SJCRH30 (cell line): Measurements from ENCODE around the gene BTBD9. TPM values are rescaled to one million over a fixed set of nuclear protein-coding genes. Genes with fewer than 3 reads are reported as not detected.

ENCODE experiments used
- DNase-seq, 2 experiments: peaks; one replicate each; pipeline ENCODE4 v3.0.0-alpha.2; 2015 to 2020
- H3K27ac ChIP-seq: fragments of 250-450 bp; sonication (Bioruptor Pico); 2 replicates; pipeline ENCODE4 v1.5.1; 2020; ENCODE audit warnings: mild to moderate bottlenecking, moderate library complexity
- H3K27me3 ChIP-seq: fragments of 250-450 bp; sonication (Bioruptor Pico); 2 replicates; pipeline ENCODE4 v1.5.1; 2020; ENCODE audit warnings: mild to moderate bottlenecking, moderate library complexity
- H3K36me3 ChIP-seq: fragments of 250-450 bp; sonication (Bioruptor Pico); 2 replicates; pipeline ENCODE4 v1.5.1; 2020; ENCODE audit warnings: mild to moderate bottlenecking, moderate library complexity
- H3K4me1 ChIP-seq: fragments of 250-450 bp; sonication (Bioruptor Pico); 2 replicates; pipeline ENCODE4 v1.5.1; 2020; ENCODE audit warnings: mild to moderate bottlenecking, moderate library complexity
- H3K4me3 ChIP-seq: fragments of 250-450 bp; sonication (Bioruptor Pico); 2 replicates; pipeline ENCODE4 v1.5.1; 2020; ENCODE audit warnings: mild to moderate bottlenecking, moderate library complexity
- H3K9me3 ChIP-seq: fragments of 250-450 bp; sonication (Bioruptor Pico); replicated peaks from 2 replicates; pipeline ENCODE4 v1.5.1; 2020; ENCODE audit warnings: mild to moderate bottlenecking, moderate library complexity
- total RNA-seq: library from RNA; depleted of rRNA; stranded (reverse); fragments of >200 nt; shearing (Covaris generic); gene quantifications from 2 replicates; pipeline ENCODE4 v1.2.3, GENCODE V29; 2014; rRNA removed

The BTBD9 gene
- 5.7 and 6.2 TPM in 2 replicates for total RNA-seq

GRCh38 chr6:38639498-38640215 is at the start of gene BTBD9:
Gene BTBD9, minus strand, starts transcription at chr6:38639929.
- Histone ChIP-seq H3K36me3 (no peaks in the 10 kb centered on the region), H3K9me3 (no peaks in the 10 kb centered on the region), H3K4me1 (0 out of 2 replicates have a peak, but pooled peaks cover 2% of the 10 kb centered on the region), H3K27ac (peak within 1 kb of the TSS; percentile 1; the same call in 1 of the 2 replicates), H3K4me3 (peak within 1 kb of the TSS; percentile 73), H3K27me3 (no peaks in the 10 kb centered on the region)
- peak; percentile 66 to 80 for DNase-seq

GRCh38 chr6:38688579-38689087 is 48.9 kb upstream of the BTBD9 start:
- Histone ChIP-seq H3K4me1 (no peaks in the 10 kb centered on the region), H3K9me3 (no peaks in the 10 kb centered on the region), H3K27ac (no peak overlapping the region), H3K36me3 (peaks cover 43% of the 10 kb centered on the region), H3K27me3 (no peaks in the 10 kb centered on the region), H3K4me3 (no peak overlapping the region)
- DNase-seq, result no peak

- Histone ChIP-seq H3K36me3 (peaks cover 47% of the 10 kb centered on the region), H3K27me3 (no peaks in the 10 kb centered on the region), H3K9me3 (no peaks in the 10 kb centered on the region), H3K27ac (no peak overlapping the region), H3K4me3 (no peak overlapping the region), H3K4me1 (no peaks in the 10 kb centered on the region)
- no peak for DNase-seq
These were observed 47.8 kb upstream of the BTBD9 start for GRCh38 chr6:38687549-38687948.

GRCh38 chr6:38687043-38687353 is 47.3 kb upstream of the BTBD9 start:
- Histone ChIP-seq H3K36me3 (peaks cover 51% of the 10 kb centered on the region), H3K27me3 (no peaks in the 10 kb centered on the region), H3K4me1 (no peaks in the 10 kb centered on the region), H3K4me3 (no peak overlapping the region), H3K9me3 (no peaks in the 10 kb centered on the region), H3K27ac (no peak overlapping the region)
- no peak for DNase-seq

GRCh38 chr6:38686270-38687042 is 46.7 kb upstream of the BTBD9 start:
- no peaks in the 10 kb centered on the region for H3K9me3 ChIP-seq
- peaks cover 55% of the 10 kb centered on the region for H3K36me3 ChIP-seq
- H3K4me1 ChIP-seq, result no peaks in the 10 kb centered on the region
- no peak overlapping the region for H3K4me3 ChIP-seq
- H3K27me3 ChIP-seq, result no peaks in the 10 kb centered on the region
- H3K27ac ChIP-seq, result no peak overlapping the region
- DNase-seq, result no peak

GRCh38 chr6:38684904-38685303 is 45.2 kb upstream of the BTBD9 start:
- DNase-seq, result no peak
- H3K4me3 ChIP-seq, result no peak overlapping the region
- no peak overlapping the region for H3K27ac ChIP-seq
- no peaks in the 10 kb centered on the region for H3K27me3 ChIP-seq
- no peaks in the 10 kb centered on the region for H3K9me3 ChIP-seq
- H3K4me1 ChIP-seq, result no peaks in the 10 kb centered on the region
- peaks cover 66% of the 10 kb centered on the region for H3K36me3 ChIP-seq

- no peak overlapping the region for H3K4me3 ChIP-seq
- no peak for DNase-seq
- H3K36me3 ChIP-seq, result peaks cover 73% of the 10 kb centered on the region
These were observed 44.5 kb upstream of the BTBD9 start for GRCh38 chr6:38684237-38684636.

GRCh38 chr6:38681850-38682249 is 42.1 kb upstream of the BTBD9 start:
- DNase-seq, result no peak
- H3K9me3 ChIP-seq, result no peaks in the 10 kb centered on the region
- H3K27ac ChIP-seq, result no peak overlapping the region
- H3K36me3 ChIP-seq, result peaks cover 82% of the 10 kb centered on the region
- H3K4me1 ChIP-seq, result no peaks in the 10 kb centered on the region
- no peaks in the 10 kb centered on the region for H3K27me3 ChIP-seq
- H3K4me3 ChIP-seq, result no peak overlapping the region

More at GRCh38 chr6:38684237-38684636, 44.5 kb upstream of the BTBD9 start:
- Histone ChIP-seq H3K4me1 (no peaks in the 10 kb centered on the region), H3K27ac (no peak overlapping the region), H3K9me3 (no peaks in the 10 kb centered on the region), H3K27me3 (no peaks in the 10 kb centered on the region)

GRCh38 chr6:38679668-38680067 is 39.9 kb upstream of the BTBD9 start:
- DNase-seq, result no peak
- H3K36me3 ChIP-seq, result peaks cover 83% of the 10 kb centered on the region
- no peaks in the 10 kb centered on the region for H3K4me1 ChIP-seq
- no peak overlapping the region for H3K4me3 ChIP-seq
- H3K27me3 ChIP-seq, result no peaks in the 10 kb centered on the region
- no peak overlapping the region for H3K27ac ChIP-seq
- no peaks in the 10 kb centered on the region for H3K9me3 ChIP-seq

GRCh38 chr6:38678178-38678760 is 38.5 kb upstream of the BTBD9 start:
- H3K36me3 ChIP-seq, result peaks cover 76% of the 10 kb centered on the region

GRCh38 chr6:38676974-38677544 is 37.3 kb upstream of the BTBD9 start:
- H3K4me1 ChIP-seq, result no peaks in the 10 kb centered on the region
- H3K27ac ChIP-seq, result no peak overlapping the region
- H3K9me3 ChIP-seq, result no peaks in the 10 kb centered on the region
- H3K27me3 ChIP-seq, result no peaks in the 10 kb centered on the region
- H3K36me3 ChIP-seq, result peaks cover 65% of the 10 kb centered on the region
- DNase-seq, result no peak
- no peak overlapping the region for H3K4me3 ChIP-seq

More at GRCh38 chr6:38678178-38678760, 38.5 kb upstream of the BTBD9 start:
- Histone ChIP-seq H3K4me3 (no peak overlapping the region), H3K27ac (no peak overlapping the region), H3K4me1 (no peaks in the 10 kb centered on the region), H3K27me3 (no peaks in the 10 kb centered on the region), H3K9me3 (no peaks in the 10 kb centered on the region)
- no peak for DNase-seq

GRCh38 chr6:38676236-38676973 is 36.7 kb upstream of the BTBD9 start:
- no peaks in the 10 kb centered on the region for H3K27me3 ChIP-seq
- H3K9me3 ChIP-seq, result no peaks in the 10 kb centered on the region
- no peaks in the 10 kb centered on the region for H3K4me1 ChIP-seq
- H3K27ac ChIP-seq, result no peak overlapping the region
- H3K4me3 ChIP-seq, result no peak overlapping the region
- no peak for DNase-seq
- peaks cover 59% of the 10 kb centered on the region for H3K36me3 ChIP-seq

- Histone ChIP-seq H3K27ac (no peak overlapping the region), H3K36me3 (peaks cover 37% of the 10 kb centered on the region), H3K4me1 (no peaks in the 10 kb centered on the region), H3K4me3 (no peak overlapping the region), H3K9me3 (no peaks in the 10 kb centered on the region), H3K27me3 (no peaks in the 10 kb centered on the region)
- DNase-seq, result no peak
These were observed 33.9 kb upstream of the BTBD9 start for GRCh38 chr6:38673397-38674165.
